Ishikawa (cell line): ENCODE measurements around the gene JUNB.

Experiments used
- FOXM1 ChIP-seq: IDR thresholded peaks from 2 replicates; pipeline ENCODE4 v1.6.1; 2012; ENCODE audit warnings: low read depth, borderline replicate concordance
- REST ChIP-seq: IDR thresholded peaks from 2 replicates; pipeline ENCODE4 v1.6.1; 2012; ENCODE audit warnings: low read depth, mild to moderate bottlenecking
- TAF1 ChIP-seq: IDR thresholded peaks from 2 replicates; pipeline ENCODE4 v1.6.1; 2012; ENCODE audit warnings: low read depth, mild to moderate bottlenecking
- YY1 ChIP-seq: IDR thresholded peaks from 2 replicates; pipeline ENCODE4 v1.6.1; 2012; ENCODE audit warnings: low read depth

- TF ChIP-seq TAF1 (no peak), REST (no peak), YY1 (no peak), FOXM1 (no peak)
Observed at GRCh38 chr19:12769689-12770088, 21.6 kb upstream of the JUNB start.
